Measurements from ENCODE around the gene MGMT.

MGMT gene

GRCh38 chr10:129675027-129675769 is 208.2 kb downstream of the MGMT start:
- H3K27me3 Mint-ChIP-seq, result no peaks in the 10 kb centered on the region
- DNase-seq (no peak), ATAC-seq (no peak)
- no peak overlapping the region for H3K27ac Mint-ChIP-seq
- peaks cover 27% of the 10 kb centered on the region for H3K36me3 Mint-ChIP-seq (ENCODE audit: low read depth)
- no peak overlapping the region for H3K4me3 Mint-ChIP-seq
- H3K4me1 Mint-ChIP-seq, result peaks cover 4% of the 10 kb centered on the region
- H3K9me3 Mint-ChIP-seq, result peaks cover 15% of the 10 kb centered on the region

DNA sequence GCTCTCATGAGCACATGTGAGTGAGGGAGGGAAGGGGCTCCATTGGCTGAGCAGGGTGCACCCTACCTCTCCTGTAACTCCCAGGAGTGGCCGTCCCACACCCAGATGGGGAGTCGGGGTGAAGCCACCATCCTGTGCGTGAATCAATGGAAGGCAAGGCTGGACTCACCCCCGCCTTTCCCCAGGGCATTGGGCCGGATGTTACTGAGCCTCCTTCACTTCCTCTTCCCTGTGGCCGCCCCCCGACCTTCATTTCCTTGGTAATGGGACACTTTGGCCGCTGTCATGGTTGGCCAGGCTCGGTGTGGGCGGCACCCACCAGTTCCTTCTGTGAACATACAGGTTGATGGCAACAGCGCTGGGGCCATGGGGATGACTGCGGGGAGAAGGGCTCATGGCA is 209.0 kb downstream of the MGMT start:
- DNase-seq (no peak), ATAC-seq (no peak)

DNA sequence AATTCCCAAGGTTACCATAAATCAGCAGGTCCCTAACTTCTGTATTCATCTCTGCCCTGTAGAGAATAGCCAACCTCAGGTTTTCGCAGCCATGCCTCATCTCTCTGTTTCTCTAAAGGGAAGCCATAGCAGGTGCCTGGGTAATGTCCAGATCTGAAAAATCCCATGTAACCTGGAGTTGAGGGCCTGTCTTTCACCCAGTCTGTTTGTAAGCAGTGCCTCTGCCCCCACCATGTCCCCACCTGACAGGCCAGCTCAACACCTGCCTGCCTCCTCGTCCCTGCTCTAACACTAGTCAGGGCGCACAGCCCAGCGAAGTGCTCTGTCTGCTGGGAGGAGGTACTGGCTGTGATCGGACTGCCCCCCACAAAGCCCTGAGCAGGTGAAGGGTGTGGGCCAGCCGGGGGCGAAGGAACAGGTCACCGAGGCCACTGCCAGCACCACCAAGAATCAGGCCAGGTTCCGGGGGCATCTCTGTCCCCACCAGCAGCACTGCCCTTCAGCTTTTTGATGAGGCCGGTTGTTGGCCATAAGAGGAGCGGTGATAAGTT is 210.4 kb downstream of the MGMT start:
- Mint-ChIP-seq H3K9me3 (peaks cover 3% of the 10 kb centered on the region), H3K36me3 (ENCODE audit: low read depth) (peaks cover 19% of the 10 kb centered on the region), H3K27me3 (no peaks in the 10 kb centered on the region), H3K4me3 (no peak overlapping the region), H3K4me1 (peaks cover 11% of the 10 kb centered on the region), H3K27ac (no peak overlapping the region)
- no peak for ATAC-seq
- DNase-seq, result no peak

More for the DNA sequence above, 209.0 kb downstream of the MGMT start:
- H3K9me3 Mint-ChIP-seq, result peaks cover 9% of the 10 kb centered on the region
- H3K27ac Mint-ChIP-seq, result no peak overlapping the region
- no peak overlapping the region for H3K4me3 Mint-ChIP-seq
- no peaks in the 10 kb centered on the region for H3K27me3 Mint-ChIP-seq
- H3K4me1 Mint-ChIP-seq, result peaks cover 6% of the 10 kb centered on the region
- peaks cover 23% of the 10 kb centered on the region for H3K36me3 Mint-ChIP-seq (ENCODE audit: low read depth)

- ATAC-seq (no peak), DNase-seq (no peak)
- H3K9me3 Mint-ChIP-seq, result no peaks in the 10 kb centered on the region
- peaks cover 18% of the 10 kb centered on the region for H3K36me3 Mint-ChIP-seq (ENCODE audit: low read depth)
- H3K27me3 Mint-ChIP-seq, result no peaks in the 10 kb centered on the region
- H3K4me3 Mint-ChIP-seq, result no peak overlapping the region
- no peak overlapping the region for H3K27ac Mint-ChIP-seq
- H3K4me1 Mint-ChIP-seq, result peaks cover 10% of the 10 kb centered on the region
Observed at GRCh38 chr10:129678186-129678585, 211.1 kb downstream of the MGMT start.

DNA sequence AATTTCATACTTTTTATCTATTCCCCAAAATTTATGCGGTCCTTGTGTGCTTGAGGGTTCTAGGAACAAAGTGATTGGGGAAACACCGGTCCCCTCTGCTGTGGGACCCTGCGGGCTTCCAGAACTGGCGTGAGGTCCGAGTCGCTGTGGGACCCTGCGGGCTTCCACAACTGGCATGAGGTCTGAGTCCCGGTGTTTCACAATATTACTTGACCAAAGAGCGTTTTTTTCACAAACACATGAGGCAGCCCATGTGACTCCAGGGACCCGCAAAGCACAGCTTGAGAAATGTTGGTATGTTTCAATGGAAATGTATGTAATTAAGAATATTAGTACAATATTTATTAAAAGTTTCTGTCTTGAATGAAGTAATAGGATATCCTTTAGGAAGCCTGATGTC is 212.2 kb downstream of the MGMT start:
- H3K36me3 Mint-ChIP-seq (ENCODE audit: low read depth), result peaks cover 13% of the 10 kb centered on the region
- H3K9me3 Mint-ChIP-seq, result no peaks in the 10 kb centered on the region
- no peak overlapping the region for H3K27ac Mint-ChIP-seq
- H3K4me1 Mint-ChIP-seq, result peaks cover 7% of the 10 kb centered on the region
- ATAC-seq, result no peak
- DNase-seq, result no peak
- H3K27me3 Mint-ChIP-seq, result no peaks in the 10 kb centered on the region
- no peak overlapping the region for H3K4me3 Mint-ChIP-seq

- ATAC-seq (no peak), DNase-seq (no peak)
- Mint-ChIP-seq H3K4me3 (no peak overlapping the region), H3K27ac (peak overlapping the region; percentile 42), H3K27me3 (no peaks in the 10 kb centered on the region), H3K4me1 (peaks cover 7% of the 10 kb centered on the region), H3K36me3 (ENCODE audit: low read depth) (peaks cover 16% of the 10 kb centered on the region), H3K9me3 (no peaks in the 10 kb centered on the region)
Observed at GRCh38 chr10:129680661-129681344, 213.8 kb downstream of the MGMT start.

- H3K27ac Mint-ChIP-seq, result no peak overlapping the region
- H3K4me1 Mint-ChIP-seq, result peaks cover 7% of the 10 kb centered on the region
- peaks cover 16% of the 10 kb centered on the region for H3K36me3 Mint-ChIP-seq (ENCODE audit: low read depth)
- no peaks in the 10 kb centered on the region for H3K27me3 Mint-ChIP-seq
- DNase-seq (no peak), ATAC-seq (no peak)
- H3K4me3 Mint-ChIP-seq, result no peak overlapping the region
- no peaks in the 10 kb centered on the region for H3K9me3 Mint-ChIP-seq
Observed at GRCh38 chr10:129681856-129682255, 214.8 kb downstream of the MGMT start.

- H3K4me1 Mint-ChIP-seq, result peaks cover 7% of the 10 kb centered on the region
- H3K4me3 Mint-ChIP-seq, result no peak overlapping the region
- peaks cover 16% of the 10 kb centered on the region for H3K36me3 Mint-ChIP-seq (ENCODE audit: low read depth)
- DNase-seq, result no peak
- H3K27ac Mint-ChIP-seq, result no peak overlapping the region
- H3K9me3 Mint-ChIP-seq, result no peaks in the 10 kb centered on the region
- no peak for ATAC-seq
- no peaks in the 10 kb centered on the region for H3K27me3 Mint-ChIP-seq
Observed at GRCh38 chr10:129683519-129683918, 216.5 kb downstream of the MGMT start.

- no peak for ATAC-seq
Observed at GRCh38 chr10:129683920-129684319, 216.9 kb downstream of the MGMT start.

DNA sequence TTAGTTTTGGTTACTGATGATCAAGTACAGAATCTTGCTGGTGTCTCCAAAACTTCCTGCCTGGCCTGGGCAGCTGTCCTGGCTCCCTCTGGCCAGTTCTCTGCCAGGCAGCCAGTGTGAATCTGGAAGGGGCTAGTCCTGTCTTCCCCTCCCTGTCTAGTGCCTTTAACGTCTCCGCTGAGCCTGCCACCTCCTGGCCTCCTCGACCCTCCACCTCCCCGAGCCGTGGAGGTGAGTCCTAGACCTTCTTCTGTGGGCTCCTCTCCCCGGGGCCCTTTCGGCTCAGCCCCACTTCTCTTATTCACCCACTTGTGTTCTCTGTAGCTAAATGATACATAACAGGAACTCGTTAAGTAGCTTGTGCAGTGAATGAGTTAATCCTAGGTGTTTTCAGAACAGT is 218.2 kb downstream of the MGMT start:
- Mint-ChIP-seq H3K9me3 (no peaks in the 10 kb centered on the region), H3K4me1 (peaks cover 7% of the 10 kb centered on the region), H3K36me3 (ENCODE audit: low read depth) (peaks cover 9% of the 10 kb centered on the region)

More at GRCh38 chr10:129683920-129684319, 216.9 kb downstream of the MGMT start:
- no peaks in the 10 kb centered on the region for H3K27me3 Mint-ChIP-seq
- peaks cover 7% of the 10 kb centered on the region for H3K4me1 Mint-ChIP-seq
- H3K36me3 Mint-ChIP-seq (ENCODE audit: low read depth), result peaks cover 16% of the 10 kb centered on the region
- no peaks in the 10 kb centered on the region for H3K9me3 Mint-ChIP-seq
- H3K4me3 Mint-ChIP-seq, result no peak overlapping the region
- no peak overlapping the region for H3K27ac Mint-ChIP-seq
- no peak for DNase-seq

GRCh38 chr10:129689671-129690071 is 222.6 kb downstream of the MGMT start:
- DNase-seq (no peak), ATAC-seq (no peak)
- H3K27ac Mint-ChIP-seq, result no peak overlapping the region
- no peak overlapping the region for H3K4me3 Mint-ChIP-seq
- no peaks in the 10 kb centered on the region for H3K27me3 Mint-ChIP-seq
- H3K4me1 Mint-ChIP-seq, result peaks cover 2% of the 10 kb centered on the region
- no peaks in the 10 kb centered on the region for H3K36me3 Mint-ChIP-seq (ENCODE audit: low read depth)
- H3K9me3 Mint-ChIP-seq, result no peaks in the 10 kb centered on the region

More for the DNA sequence above, 218.2 kb downstream of the MGMT start:
- Mint-ChIP-seq H3K4me3 (no peak overlapping the region), H3K27ac (no peak overlapping the region), H3K27me3 (no peaks in the 10 kb centered on the region)
- ATAC-seq, result no peak
- no peak for DNase-seq

- no peaks in the 10 kb centered on the region for H3K27me3 Mint-ChIP-seq
- H3K4me3 Mint-ChIP-seq, result no peak overlapping the region
- H3K9me3 Mint-ChIP-seq, result no peaks in the 10 kb centered on the region
- peaks cover 2% of the 10 kb centered on the region for H3K4me1 Mint-ChIP-seq
- ATAC-seq (no peak), DNase-seq (no peak)
- no peaks in the 10 kb centered on the region for H3K36me3 Mint-ChIP-seq (ENCODE audit: low read depth)
- no peak overlapping the region for H3K27ac Mint-ChIP-seq
Observed at GRCh38 chr10:129690248-129691070, 223.4 kb downstream of the MGMT start.

- DNase-seq (no peak), ATAC-seq (no peak)
- no peak overlapping the region for H3K27ac Mint-ChIP-seq
- no peak overlapping the region for H3K4me3 Mint-ChIP-seq
- no peaks in the 10 kb centered on the region for H3K9me3 Mint-ChIP-seq
- H3K4me1 Mint-ChIP-seq, result peaks cover 2% of the 10 kb centered on the region
- H3K36me3 Mint-ChIP-seq (ENCODE audit: low read depth), result no peaks in the 10 kb centered on the region
- no peaks in the 10 kb centered on the region for H3K27me3 Mint-ChIP-seq
Observed at GRCh38 chr10:129692695-129693094, 225.7 kb downstream of the MGMT start.

DNA sequence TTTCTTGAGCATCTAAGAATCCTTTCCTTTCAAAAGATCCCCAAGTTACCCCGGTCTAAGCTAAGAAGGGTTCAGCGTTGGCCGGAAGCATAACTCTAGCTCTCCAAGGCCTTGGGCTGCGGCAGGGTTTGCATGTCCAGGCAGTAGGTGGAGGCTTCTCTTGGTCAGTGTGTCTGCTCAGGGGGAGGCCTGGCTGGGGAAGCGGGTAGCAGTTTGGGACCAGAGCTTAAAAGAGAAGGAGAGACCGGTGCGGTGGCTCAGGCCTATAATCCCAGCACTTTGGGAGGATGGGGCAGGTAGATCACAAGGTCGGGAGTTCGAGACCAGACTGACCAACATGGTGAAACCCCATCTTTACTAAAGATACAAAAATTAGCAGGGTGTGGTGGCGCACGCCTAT is 226.3 kb downstream of the MGMT start:
- Mint-ChIP-seq H3K27ac (no peak overlapping the region), H3K4me3 (no peak overlapping the region), H3K27me3 (no peaks in the 10 kb centered on the region), H3K9me3 (no peaks in the 10 kb centered on the region), H3K36me3 (ENCODE audit: low read depth) (no peaks in the 10 kb centered on the region), H3K4me1 (peaks cover 2% of the 10 kb centered on the region)
- DNase-seq (no peak), ATAC-seq (no peak)

Data from activated naive CD8-positive, alpha-beta T cell treated with anti-CD3 and anti-CD28 coated beads, Interleukin-2, amount 50 U/mL, for 24 hours (primary cell).